Neural progenitor cell (in vitro differentiated cells): Measurements from ENCODE around the gene LTO1.

Experiments used
- EZH2 ChIP-seq: fragments of 200-600 bp; sonication (generic); IDR thresholded peaks from 2 replicates; pipeline ENCODE4 v1.6.1; 2017; ENCODE audit warnings: antibody characterized with exemption, mild to moderate bottlenecking, moderate library complexity
- EZH2phosphoT487 ChIP-seq: fragments of 200-600 bp; sonication (generic); IDR thresholded peaks from 2 replicates; pipeline ENCODE4 v1.6.1; 2017; ENCODE audit warnings: antibody characterized with exemption
- TF ChIP-seq, protein P1 (sequence below): fragments of 200-600 bp; sonication (generic); IDR thresholded peaks from 2 replicates; pipeline ENCODE4 v1.5.1; 2017; ENCODE audit warnings: antibody characterized with exemption, mild to moderate bottlenecking

DNA sequence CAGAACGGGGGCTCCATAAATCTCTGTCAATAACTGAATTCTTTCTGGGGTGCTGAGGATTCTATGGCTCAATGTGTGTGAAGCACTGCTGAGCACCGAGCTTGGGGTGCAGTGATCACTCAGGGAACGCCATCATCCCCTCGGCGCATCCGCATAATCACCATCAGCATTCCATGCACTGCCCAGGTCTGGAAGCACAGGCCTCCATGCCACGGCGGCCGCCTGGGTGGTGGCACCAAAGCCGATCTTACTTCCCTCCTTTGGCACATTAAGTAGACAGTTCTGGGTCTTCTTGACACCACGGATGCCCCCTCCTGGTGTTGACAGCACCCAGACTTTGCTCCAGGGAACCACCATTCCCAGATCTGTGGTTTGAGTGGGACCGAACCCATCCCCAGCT lies 15.6 kb downstream of the LTO1 start:
- TF ChIP-seq, protein P1, sequence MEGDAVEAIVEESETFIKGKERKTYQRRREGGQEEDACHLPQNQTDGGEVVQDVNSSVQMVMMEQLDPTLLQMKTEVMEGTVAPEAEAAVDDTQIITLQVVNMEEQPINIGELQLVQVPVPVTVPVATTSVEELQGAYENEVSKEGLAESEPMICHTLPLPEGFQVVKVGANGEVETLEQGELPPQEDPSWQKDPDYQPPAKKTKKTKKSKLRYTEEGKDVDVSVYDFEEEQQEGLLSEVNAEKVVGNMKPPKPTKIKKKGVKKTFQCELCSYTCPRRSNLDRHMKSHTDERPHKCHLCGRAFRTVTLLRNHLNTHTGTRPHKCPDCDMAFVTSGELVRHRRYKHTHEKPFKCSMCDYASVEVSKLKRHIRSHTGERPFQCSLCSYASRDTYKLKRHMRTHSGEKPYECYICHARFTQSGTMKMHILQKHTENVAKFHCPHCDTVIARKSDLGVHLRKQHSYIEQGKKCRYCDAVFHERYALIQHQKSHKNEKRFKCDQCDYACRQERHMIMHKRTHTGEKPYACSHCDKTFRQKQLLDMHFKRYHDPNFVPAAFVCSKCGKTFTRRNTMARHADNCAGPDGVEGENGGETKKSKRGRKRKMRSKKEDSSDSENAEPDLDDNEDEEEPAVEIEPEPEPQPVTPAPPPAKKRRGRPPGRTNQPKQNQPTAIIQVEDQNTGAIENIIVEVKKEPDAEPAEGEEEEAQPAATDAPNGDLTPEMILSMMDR: no peak
- no peak for TF ChIP-seq EZH2phosphoT487
- no peak for TF ChIP-seq EZH2
